Measurements from ENCODE around the gene MAGI1. TPM values are rescaled to one million over a fixed set of nuclear protein-coding genes. Genes with fewer than 3 reads are reported as not detected.
A peak's percentile ranks its signal among the peaks of the same experiment; 100 is the strongest.

MAGI1 gene
- total RNA-seq, 1 experiment from 2014 or later: 0.88 TPM

DNA sequence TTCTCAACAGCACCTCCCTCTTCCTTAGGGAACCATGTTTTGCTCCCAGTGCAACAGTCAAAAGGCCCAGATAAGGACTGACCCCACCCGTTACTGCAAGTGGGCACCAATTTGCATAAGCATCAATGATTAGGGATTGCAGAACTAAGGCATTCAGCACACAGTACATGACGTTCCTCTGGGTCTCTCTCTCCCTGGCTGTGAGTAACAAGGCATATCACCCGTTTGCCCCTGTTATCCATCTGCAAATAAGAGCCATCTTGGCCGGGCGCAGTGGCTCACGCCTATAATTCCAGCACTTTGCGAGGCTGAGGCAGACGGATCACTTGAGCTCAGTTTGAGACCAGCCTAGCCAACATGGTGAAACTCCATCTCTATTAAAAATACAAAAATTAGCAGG, 18.8 kb downstream of the MAGI1 start:
- no peak for DNase-seq (ENCODE audit: low read depth)
- in situ Hi-C loops (cut with HindIII; ENCODE audit: low pct_unique_long_range_greater_than_20kb, low sequenced_read_pairs): no loop called here

DNA sequence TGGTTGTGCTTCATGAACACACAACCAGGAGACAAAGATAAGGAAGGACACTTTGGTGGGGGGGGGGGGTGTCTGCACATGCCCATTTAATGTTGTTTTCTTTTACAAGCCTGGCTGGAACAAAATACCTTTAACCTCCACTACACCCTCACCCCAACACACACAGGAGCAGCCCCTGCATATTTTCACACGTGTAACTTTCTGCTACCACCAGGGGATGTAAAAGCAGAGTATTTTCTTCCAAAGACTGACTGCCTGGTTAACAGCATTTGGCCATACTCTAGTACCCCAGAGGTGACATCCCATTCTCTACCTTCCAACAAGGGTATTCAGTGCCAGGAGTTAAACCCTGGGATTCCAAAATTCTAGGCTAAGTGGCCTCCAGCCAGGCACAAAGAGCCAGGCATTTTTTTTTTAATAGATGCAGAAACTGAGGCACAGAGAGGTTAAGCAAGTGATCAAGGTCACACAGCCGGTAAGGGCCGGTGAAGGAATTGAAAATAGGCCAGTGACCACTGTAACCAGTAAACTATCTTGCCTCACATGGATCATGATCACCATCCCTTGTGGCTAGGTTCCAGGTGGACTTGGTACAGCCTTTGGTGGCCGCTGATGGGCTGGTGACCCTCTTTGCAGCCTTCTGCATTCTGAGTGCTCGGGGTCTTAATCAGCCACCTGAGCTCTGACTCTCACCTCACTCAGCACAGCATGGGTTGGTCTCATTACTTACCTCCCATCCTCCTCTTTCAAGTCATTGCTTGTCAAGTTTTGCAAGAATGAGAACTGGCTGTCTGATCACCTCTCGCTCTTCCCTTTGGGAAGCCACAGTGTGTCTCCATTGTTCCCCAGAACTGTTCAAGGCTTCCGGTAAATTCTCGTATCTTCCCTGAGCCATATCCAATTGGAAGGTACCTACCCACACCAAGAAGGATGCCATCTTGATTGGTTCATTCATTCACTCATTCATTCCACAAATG, 20.4 kb downstream of the MAGI1 start:
- in situ Hi-C loops (cut with HindIII; ENCODE audit: low pct_unique_long_range_greater_than_20kb, low sequenced_read_pairs): no loop called here
- no peak for DNase-seq (ENCODE audit: low read depth)

DNA sequence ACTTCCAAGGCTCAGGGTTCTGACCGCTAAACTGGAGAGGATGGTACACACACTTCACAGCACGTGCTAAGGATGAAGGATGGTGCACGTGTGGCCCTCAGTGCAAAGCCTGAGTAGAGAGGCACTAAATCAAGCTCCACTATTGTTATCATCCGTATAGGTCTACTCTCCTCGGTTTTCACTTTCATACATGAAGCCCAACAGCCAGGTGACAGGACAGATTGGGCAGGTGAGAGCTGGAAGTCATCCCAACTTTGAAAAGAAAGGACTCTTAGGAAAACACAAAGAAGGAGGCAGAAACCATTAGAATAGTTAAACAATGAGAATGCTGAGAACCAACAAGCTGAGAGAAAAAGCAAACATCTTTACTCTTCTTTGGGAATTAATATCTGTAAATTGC, 21.1 kb downstream of the MAGI1 start:
- DNase-seq (ENCODE audit: low read depth): no peak
- in situ Hi-C loops (cut with HindIII; ENCODE audit: low pct_unique_long_range_greater_than_20kb, low sequenced_read_pairs): no loop called here

DNA sequence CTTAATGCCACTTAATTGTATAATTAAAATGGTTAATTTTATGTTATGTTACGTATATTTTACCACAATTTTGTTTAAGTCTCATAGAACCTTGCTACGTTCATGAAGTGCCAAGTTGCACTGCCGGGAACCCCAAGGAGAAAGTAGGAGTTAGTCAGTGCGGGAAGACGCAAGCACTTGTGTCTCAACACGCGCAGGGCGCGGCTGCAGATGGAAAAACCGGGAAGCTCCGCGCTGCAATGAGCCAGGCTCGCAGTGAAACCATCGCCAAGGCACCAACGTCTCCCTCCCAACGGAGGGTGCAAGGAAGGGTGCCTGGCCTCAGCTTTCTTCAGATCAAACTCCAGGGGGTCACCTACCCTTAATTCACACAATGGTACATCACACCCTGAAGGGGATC, 21.6 kb downstream of the MAGI1 start:
- in situ Hi-C loops (cut with HindIII; ENCODE audit: low pct_unique_long_range_greater_than_20kb, low sequenced_read_pairs): no loop called here

DNA sequence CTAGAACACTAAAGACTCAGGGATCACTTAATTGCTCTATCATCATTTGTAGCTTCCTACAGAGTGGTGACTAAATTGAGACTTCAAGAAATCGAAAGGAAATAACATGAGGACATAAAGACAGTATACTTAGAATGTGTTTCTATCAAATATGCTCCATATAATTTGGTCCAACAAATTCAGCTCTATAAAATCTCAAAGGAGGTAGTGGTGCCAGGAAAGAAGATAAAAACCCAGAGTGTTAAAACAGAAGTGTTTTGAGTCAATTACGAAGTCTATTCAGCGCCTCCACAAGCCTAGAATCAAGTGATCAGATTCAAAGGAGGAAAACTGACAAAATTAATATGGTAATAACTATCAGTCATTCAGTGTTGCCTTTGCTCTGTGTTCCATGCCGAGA, 22.9 kb downstream of the MAGI1 start:
- no peak for DNase-seq (ENCODE audit: low read depth)
- in situ Hi-C loops (cut with HindIII; ENCODE audit: low pct_unique_long_range_greater_than_20kb, low sequenced_read_pairs): no loop called here

More for the DNA sequence above, 21.6 kb downstream of the MAGI1 start:
- DNase-seq (ENCODE audit: low read depth): no peak

DNA sequence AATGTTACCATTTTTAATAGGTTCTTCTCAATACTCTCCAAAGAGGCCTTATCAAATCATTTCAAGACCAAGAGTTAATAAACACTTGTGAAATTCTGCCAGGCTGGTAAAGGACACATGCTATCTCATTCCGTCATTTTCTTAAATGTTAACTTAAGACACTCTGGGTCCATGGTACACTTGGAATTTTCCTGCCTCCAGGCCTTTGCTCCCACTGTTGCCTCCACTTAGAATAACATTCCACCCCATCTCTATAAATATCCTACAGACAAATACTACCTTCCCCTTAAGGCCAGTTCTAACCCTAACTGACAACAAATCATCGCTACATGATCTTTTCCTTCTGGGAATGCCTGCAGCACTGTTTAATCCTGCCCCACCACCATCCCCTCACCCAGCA, 24.1 kb downstream of the MAGI1 start:
- in situ Hi-C loops (cut with HindIII; ENCODE audit: low pct_unique_long_range_greater_than_20kb, low sequenced_read_pairs): no loop called here
- DNase-seq (ENCODE audit: low read depth): no peak

DNA sequence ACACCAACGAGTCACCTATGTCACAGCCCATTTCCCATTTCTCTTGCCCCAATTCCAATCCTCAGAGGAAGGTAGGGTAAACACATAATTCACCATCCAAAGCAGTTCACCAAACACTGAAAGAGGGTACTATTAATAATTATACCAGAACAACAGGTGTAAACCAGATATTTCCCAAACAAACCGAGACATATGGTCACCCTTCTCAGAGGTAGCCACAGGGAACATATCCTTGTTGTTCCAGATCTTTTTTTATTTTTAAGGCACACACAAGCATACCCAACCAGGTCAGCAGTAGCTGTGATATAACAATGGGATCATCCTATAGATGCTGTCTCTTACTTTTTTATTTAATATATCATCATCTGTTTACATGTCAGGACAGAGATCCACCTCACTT, 24.7 kb downstream of the MAGI1 start:
- in situ Hi-C loops (cut with HindIII; ENCODE audit: low pct_unique_long_range_greater_than_20kb, low sequenced_read_pairs): no loop called here
- DNase-seq (ENCODE audit: low read depth): no peak

DNA sequence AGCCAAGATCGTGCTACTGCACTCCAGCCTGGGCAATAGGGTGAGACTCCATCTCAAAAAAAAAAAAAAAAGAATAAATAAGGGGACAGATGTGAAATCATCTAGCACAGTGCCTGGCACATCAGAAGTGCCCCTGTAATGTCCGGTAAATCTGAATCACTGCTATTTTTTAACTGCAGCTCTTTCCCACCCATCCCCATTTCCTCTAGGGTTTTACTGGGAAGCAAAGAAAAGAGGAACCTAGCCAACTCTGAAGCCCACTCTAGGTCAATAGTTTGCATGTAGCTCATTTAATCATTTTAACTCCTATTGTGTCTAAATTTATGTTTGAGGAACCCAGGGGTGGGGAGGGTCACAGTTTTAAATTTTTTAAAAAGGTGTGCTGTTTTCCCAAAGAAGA, 26.0 kb downstream of the MAGI1 start:
- in situ Hi-C loops (cut with HindIII; ENCODE audit: low pct_unique_long_range_greater_than_20kb, low sequenced_read_pairs): no loop called here
- DNase-seq (ENCODE audit: low read depth): no peak

DNA sequence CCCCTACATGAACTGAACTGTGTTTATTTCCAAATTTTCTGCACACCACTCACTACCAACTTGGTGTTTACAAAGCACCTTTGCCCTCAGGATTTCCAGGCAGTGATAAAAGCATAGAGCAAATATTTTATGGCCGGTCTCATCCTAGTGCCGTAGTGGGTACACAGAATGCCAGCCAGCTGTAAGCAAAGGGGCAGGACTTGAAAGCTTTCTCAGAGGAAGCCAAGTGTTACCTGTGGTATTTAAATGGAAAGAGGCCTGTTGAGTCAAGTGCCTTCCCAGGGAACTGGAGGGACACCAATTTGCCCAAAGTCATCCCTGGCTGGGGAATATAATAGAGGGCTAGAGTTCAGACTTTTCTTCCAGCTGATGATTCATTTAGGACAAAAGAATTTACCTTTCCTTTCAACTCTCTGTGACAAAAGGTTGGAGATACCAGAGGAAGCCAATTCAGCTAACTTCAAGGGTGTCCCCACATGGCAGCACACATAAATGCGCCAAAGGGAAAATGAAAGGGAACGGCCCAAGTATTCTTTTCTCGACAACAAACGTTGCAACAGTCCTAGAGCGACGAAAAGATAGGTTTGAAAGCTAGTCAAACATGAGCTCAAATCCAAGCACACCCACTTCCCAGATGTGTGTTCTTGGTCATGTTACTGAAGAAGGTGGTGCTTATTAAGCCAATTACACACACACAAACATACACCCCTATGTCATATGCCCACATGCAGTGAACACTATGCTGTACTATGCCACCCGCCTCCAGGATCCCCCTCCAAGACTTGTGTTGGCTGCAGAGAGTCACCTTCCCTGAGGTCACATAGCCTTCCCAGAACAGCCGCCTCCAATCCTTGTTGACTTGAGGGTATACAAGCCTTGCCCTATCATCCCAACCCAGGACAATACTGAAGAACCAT, 27.7 kb downstream of the MAGI1 start:
- no peak for DNase-seq (ENCODE audit: low read depth)

DNA sequence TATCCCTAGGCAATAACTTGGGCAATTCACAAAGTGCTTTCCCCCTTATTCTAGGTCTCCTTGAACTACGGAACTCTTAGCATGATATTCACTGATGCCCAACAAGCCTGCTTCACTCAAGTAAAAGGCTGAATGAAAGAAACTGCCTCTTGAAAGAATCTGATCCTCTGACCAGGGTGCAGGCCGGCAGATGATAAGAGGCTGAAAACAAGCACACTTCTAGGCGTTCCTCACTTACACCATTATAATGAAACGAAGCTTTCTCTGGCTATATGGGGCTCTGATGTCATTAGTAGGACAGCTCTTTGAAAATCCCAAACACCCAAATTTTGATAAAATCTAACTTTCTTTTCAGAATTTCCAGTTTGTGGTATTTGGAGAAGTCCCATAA, 28.4 kb downstream of the MAGI1 start:
- DNase-seq (ENCODE audit: low read depth): no peak
- in situ Hi-C loops (cut with HindIII; ENCODE audit: low pct_unique_long_range_greater_than_20kb, low sequenced_read_pairs): no loop called here

More for the DNA sequence above, 27.7 kb downstream of the MAGI1 start:
- in situ Hi-C loops (cut with HindIII; ENCODE audit: low pct_unique_long_range_greater_than_20kb, low sequenced_read_pairs): no loop called here

DNA sequence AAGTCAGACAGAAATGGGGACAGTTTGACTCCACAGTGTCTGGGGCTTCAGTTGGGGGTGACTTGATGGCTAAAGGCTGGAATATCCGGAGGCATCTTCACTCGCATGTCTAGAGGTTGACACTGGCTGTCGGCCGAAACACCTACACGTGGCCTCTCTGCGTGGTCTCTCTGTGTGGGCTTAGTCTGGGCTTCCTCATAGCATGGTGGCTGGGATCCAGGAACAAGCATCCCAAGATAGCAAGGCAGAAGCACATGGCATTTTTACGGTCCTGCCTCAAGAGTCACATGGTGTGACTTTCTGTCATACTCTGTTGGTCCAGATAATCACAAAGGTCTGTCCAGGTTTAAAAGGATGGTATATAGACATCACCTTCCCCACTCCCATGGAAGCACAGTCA, 34.5 kb downstream of the MAGI1 start:
- no peak for DNase-seq (ENCODE audit: low read depth)
- in situ Hi-C loops (cut with HindIII; ENCODE audit: low pct_unique_long_range_greater_than_20kb, low sequenced_read_pairs): no loop called here

DNA sequence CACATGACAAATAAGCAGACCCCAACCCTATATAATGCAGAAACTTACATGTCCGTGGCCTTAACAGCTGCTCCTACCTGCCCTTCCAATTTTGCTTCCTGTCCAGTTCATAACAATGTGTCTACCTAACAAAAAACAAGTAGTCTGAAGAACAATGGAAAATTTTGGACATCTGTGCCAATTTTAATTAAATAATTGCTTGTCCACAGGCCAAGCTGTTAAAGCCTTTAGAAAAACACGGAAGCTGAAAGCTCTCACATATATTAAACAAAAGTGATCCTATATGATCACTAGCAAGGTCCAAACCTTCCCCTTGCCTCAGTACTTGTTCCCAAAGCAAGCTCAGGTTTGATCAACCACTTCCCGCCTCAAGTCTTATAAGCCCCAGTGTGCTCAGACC, 37.1 kb downstream of the MAGI1 start:
- in situ Hi-C loops (cut with HindIII; ENCODE audit: low pct_unique_long_range_greater_than_20kb, low sequenced_read_pairs): no loop called here
- DNase-seq (ENCODE audit: low read depth): no peak

DNA sequence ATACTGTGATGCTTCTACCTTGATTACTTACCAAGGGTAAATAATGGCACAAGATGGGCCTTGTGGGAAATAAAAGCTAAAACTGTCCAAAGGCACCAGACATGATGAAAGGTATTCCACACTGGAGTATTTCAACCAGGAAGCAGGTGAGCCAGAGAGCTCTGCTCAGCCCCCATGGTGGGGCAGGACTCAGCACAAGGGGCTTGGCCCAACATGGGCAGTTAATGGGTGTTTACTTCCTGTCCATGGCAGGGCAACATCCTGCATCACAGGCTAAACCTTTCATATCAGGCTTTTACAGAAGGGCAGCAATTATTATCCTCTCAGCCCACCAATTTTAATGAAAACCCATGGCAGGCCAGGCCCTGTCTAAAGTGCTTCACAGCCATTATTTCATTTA, 38.2 kb downstream of the MAGI1 start:
- DNase-seq (ENCODE audit: low read depth): no peak
- in situ Hi-C loops (cut with HindIII; ENCODE audit: low pct_unique_long_range_greater_than_20kb, low sequenced_read_pairs): no loop called here

DNA sequence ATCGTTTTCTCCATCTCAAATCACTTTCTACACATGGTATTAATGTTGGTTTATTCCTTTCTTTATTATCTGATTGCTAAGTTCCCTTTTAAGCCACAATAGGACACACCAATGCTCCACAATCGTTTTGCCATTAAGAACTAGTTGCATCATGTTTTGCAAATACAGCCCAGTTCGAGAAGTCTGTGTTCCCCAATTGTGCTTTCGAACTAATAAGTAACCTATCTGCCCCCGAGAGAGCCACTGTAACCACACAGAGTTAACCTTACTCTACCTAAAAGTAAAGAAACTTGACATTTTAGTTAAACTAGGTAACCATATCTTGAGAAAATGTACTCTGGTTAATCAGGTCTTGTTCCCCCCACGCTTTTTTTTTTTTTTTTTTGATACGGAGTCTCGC, 39.1 kb downstream of the MAGI1 start:
- DNase-seq (ENCODE audit: low read depth): no peak
- in situ Hi-C loops (cut with HindIII; ENCODE audit: low pct_unique_long_range_greater_than_20kb, low sequenced_read_pairs): no loop called here

DNA sequence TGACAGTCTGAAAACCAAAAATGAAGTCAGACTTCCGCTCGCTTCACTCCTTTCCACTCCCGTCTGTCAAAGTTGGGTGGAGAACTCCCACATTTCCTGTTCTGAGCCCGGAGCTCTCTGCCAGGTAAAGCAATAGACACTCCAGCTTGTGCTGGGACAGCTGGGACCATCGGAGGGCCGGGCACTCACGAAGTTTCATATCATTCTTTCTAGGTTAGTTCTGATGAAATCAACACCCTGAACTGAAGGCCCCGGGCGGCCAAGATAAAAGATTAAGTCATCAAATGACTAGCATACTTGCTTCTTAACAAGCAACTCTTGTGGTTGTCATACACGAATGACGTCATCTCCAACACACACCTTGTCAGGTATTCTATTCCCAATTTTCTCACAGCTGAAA, 42.1 kb downstream of the MAGI1 start:
- in situ Hi-C loops (cut with HindIII; ENCODE audit: low pct_unique_long_range_greater_than_20kb, low sequenced_read_pairs): no loop called here
- DNase-seq (ENCODE audit: low read depth): no peak

DNA sequence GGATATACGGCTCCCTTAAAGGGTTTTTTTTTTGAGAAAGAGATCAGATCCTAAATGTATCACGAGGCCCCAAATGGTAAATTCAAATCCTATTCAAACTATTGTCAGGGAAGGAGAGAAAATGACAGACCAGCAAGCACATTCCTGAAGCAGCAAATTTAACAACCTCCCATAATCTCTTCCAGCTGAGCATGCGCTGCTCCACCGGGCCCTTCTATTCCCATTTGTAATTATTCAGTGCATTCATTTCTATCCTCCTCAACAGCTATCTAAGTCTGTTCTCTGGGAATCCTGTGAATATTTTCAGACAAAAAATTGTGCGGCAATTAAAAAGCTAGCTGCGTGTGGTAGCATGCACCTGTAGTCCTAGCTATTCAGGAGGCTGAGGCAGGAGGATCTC, 43.2 kb downstream of the MAGI1 start:
- in situ Hi-C loops (cut with HindIII; ENCODE audit: low pct_unique_long_range_greater_than_20kb, low sequenced_read_pairs): no loop called here
- no peak for DNase-seq (ENCODE audit: low read depth)

DNA sequence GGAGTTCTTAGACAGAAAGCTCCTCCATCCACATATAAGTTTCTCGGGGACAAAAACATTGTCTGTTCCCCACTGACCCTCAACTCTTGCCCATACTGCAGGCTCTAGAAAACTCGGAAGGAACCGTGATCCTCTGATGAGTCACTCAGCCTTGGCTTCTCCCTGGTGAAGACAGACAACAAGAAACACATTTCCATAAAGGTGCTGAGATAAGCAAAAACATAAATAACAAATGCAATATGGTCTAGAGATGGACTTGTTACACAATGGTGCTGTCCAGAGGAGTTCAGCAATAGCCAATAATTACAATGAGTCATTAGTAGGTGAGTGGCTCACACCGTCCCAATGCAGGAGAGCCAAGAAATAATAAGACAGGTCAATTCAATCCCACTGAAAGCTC, 43.7 kb downstream of the MAGI1 start:
- in situ Hi-C loops (cut with HindIII; ENCODE audit: low pct_unique_long_range_greater_than_20kb, low sequenced_read_pairs): no loop called here
- peak; percentile 7 for DNase-seq (ENCODE audit: low read depth)

DNA sequence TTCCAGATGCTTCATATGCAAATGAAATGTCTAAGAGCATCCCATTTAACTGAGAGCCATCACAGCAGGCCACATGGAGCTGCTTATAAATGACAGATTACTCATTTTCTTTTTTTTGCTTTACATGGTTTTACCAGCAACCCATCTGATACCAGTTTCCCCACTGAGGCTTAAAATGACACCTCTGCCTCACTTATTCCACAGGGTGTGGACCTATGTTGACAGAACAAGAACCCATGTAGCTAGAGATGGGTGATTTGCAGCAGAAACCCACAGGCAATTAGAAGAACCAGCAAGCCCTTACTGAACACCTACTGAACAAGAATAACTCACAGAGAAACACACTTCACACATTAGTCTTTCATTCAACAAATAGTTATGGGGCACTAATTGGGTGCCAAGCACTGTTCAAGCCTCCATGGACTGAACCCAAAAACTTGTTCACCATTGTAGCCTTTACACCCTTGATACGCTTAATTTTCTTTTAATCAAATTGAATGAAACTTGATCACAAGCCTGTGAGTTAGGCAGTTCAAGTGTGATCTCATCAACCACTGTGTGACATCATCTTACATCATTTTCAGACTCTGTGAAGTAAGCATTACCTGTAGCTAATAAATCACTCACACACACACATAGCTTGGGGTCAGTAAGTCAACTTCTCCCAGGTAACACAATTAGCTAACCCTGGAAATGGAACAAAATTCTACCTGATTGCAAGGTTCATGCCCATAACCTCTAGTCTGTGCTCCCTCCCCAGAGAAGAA, 45.4 kb downstream of the MAGI1 start:
- DNase-seq (ENCODE audit: low read depth): no peak
- in situ Hi-C loops (cut with HindIII; ENCODE audit: low pct_unique_long_range_greater_than_20kb, low sequenced_read_pairs): no loop called here

DNA sequence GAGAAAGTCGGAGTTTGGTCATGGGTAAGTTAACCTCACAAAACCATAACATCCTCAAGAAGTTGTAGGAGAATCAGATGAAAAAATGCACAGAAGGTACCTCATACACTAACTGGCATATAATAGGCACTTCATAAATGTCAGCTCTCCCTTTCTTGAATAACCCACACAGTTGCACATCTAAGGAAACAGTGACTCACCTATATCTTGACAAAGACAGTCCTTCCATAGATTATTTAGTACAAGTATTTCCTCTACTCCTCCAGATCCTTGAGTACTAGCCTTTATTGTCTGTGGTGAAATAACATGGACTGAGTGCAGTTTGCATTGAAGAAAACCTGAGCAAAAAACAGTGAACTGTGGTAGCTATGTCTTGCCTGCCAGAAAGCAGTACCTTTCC, 46.6 kb downstream of the MAGI1 start:
- no peak for DNase-seq (ENCODE audit: low read depth)
- in situ Hi-C loops (cut with HindIII; ENCODE audit: low pct_unique_long_range_greater_than_20kb, low sequenced_read_pairs): no loop called here
